Stimulated activated CD4-positive, alpha-beta T cell treated with anti-CD3 and anti-CD28 coated beads, Interleukin-12 subunit alpha, Interleukin-12 subunit beta, amount 100 ng/mL, for 48 hours (primary cell): ENCODE results near the gene ZNF853.
"Not testable (repeated sequence)": the region's sequence is repeated elsewhere in the genome, so short reads cannot be mapped to it uniquely, and the experiment has no call there.

ENCODE experiments used
- DNase-seq, 3 donors: peaks; one replicate each; pipeline ENCODE4 v3.0.0-alpha.2; 2020; ENCODE audit warnings: low read depth in 2 of 3, low spot score in 1 of 3

ZNF853 gene

DNA sequence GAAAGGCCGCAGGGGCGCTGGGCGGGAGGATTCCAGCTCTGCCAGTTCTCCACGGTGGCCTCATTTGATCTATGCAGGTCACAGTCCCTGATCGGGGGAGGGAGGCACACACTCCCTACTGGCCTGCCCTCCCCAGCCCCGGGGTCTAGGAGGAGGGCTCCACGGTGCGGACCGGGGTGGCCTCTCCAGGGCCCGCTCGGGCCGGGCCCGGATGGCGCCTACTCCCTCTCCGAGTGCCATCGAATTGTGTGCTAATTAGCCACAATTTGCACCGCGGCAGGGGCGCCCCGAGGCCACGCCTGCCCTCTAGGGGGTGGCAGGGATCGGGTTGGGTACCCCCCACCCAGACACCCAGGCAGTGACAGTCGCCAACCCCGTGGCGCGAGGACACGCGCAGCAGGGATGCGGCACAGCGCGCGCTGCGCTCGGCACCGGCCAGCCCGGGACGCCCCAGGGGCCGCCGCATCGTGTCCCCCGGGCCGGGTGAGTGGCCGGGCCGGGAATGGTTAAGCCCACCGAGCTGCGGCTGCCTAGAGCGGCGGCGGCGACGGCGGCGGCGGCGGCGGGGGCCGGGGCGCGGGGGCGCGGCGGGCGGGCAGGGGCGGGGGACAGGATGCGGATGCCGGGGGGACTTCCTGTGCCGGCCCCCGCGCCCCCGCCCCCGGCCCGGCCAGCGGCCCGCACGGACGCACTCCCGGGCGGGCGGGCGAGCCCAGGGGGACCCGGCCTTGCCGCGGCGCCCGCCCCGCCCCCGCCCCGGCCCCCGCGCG is at the start of gene ZNF853:
TSS of gene ZNF853 (plus strand) at position 658 of the 770 bp plus-strand sequence. CDS start 565 bp downstream, outside the sequence.
- DNase-seq = no peak

- DNase-seq = no peak
These were observed 49.8 kb upstream of the ZNF853 start for GRCh38 chr7:6565655-6566054.

DNA sequence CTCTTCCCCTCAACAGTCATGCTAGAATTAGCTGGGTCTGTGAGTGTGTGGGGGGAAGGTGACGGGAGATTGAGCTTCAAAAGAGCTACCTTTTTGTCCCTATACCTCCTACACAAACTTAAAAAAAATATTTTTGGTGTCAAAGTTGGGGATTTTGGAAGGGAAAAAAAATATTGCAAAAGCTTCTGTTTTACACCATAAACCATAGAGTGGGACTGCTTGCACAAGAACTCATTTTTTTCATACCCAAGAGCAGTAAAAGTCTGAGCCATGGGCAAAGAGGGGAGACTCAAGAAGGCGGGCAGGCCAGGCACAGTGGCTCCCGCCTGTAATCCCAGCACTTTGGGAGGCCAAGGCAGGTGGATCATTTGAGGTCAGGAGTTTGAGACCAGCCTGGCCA is 47.5 kb upstream of the ZNF853 start:
- DNase-seq = no peak

GRCh38 chr7:6571160-6571779 is 44.1 kb upstream of the ZNF853 start:
- no peak for DNase-seq

DNA sequence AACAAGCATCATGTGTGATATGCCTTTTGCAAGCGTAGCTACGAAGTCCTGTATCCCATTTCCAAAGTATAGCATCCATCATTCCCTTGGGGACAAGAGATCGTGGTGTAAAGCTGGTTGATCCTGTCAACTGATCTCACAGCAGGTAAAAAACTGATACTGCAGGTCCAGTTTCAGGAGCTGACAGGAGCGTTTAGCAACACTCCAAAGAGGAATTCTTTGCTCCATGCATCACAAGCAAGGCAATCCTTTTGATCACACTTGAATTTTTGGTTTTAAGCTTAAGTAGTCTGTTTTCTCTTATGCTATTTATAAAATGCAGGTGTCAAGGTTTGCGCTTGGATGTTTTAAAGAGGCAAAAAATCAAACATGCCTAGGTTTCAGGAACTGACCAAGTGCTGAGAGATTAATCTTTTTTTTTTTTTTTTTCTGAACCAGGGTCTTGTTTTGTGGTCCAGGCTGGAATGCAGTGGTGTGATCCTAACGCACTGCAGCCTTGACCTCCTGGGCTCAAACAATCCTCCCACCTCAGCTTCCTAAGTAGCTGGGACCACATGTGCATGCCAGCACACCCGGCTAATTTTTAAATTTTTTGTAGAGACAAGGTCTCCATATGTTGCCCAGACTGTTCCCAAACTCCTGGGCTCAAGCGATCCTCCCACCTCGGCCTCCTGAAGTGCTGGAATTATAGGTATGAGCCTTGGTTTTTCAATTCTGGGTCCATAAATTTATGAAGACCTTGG is 40.0 kb upstream of the ZNF853 start:
- DNase-seq = no peak

- DNase-seq = no peak
These were observed 39.2 kb upstream of the ZNF853 start for GRCh38 chr7:6576024-6576866.

DNA sequence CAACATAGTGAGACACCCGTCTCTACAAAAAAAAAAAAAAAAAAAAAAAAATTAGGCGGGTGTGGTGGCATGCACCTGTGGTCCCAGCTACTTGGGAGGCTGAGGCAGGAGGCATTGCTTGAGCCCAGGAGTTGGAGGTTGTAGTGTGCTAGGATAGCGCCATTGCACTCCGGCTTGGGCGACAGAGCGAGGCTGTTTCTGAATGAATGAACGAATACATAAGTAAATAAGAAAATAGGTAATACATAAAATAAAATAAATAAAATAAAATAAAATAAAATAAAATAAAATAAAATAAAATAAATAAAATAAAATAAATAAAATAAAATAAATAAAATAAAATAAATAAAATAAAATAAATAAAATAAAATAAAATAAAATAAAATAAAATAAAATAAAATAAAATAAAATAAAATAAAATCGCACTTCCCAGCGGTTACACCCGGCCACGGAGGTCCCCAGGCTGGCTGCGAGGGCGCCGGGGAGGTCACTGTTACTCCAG is 38.5 kb upstream of the ZNF853 start:
- not testable (repeated sequence) for DNase-seq

GRCh38 chr7:6577369-6578113 is 37.9 kb upstream of the ZNF853 start, which contains the start of gene ZDHHC4:
ZDHHC4 (plus strand) TSS chr7:6577454; CDS start chr7:6580562, 3,108 bp downstream.
- DNase-seq = peak; percentile 76 to 88 (median 80)

DNA sequence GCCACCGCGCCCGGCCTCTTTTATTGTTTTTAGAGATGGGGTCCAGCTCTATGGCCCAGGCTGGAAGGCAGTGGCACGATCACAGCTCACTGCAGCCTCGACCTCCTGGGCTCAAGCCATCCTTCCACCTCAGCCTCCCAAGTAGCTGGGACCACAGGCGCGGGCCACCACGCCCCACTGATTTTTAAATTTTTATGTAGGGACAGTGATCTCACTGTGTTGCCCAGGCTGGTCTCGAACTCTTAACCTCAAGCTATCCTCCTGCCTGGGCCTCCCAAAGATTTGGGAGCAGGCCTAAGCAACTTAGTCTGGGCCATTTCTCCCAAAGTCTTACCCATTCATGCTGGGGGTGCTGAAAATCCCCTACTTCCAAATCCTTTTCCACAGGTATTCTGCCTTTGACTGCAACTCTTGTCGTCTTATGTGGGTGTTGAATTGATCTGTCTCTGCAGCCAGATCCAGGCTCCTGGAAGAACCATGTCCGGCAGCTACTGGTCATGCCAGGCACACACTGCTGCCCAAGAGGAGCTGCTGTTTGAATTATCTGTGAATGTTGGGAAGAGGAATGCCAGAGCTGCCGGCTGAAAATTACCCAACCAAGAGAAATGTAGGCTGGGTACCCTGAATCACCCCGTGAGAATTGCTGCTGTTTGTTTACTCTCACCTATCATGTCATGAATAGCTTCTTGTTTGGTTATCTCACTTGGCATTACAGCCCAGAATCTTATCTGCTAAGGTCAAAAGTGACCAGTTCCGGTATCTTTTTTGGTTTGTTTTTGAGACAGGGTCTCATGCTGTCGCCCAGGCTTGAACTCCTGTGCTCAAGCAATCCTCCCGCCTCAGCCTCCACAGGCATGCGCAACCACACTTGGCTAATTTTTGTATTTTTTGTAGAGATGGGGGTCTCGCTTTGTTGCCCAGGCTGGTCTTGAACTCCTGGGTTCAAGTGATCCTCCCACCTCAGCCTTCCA is 37.0 kb upstream of the ZNF853 start:
- no peak for DNase-seq

GRCh38 chr7:6579446-6579845 is 36.0 kb upstream of the ZNF853 start:
- no peak for DNase-seq

- DNase-seq = not testable (repeated sequence)
These were observed 29.5 kb upstream of the ZNF853 start for GRCh38 chr7:6585746-6586432.

DNA sequence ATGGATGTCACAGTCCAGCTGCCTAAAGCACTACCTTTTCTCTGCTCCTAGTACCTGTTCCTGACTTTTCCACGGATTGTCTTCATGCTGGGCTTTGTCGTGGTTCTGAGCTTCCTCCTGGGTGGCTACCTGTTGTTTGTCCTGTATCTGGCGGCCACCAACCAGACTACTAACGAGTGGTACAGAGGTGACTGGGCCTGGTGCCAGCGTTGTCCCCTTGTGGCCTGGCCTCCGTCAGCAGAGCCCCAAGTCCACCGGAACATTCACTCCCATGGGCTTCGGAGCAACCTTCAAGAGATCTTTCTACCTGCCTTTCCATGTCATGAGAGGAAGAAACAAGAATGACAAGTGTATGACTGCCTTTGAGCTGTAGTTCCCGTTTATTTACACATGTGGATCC is 26.8 kb upstream of the ZNF853 start:
- DNase-seq = no peak

DNA sequence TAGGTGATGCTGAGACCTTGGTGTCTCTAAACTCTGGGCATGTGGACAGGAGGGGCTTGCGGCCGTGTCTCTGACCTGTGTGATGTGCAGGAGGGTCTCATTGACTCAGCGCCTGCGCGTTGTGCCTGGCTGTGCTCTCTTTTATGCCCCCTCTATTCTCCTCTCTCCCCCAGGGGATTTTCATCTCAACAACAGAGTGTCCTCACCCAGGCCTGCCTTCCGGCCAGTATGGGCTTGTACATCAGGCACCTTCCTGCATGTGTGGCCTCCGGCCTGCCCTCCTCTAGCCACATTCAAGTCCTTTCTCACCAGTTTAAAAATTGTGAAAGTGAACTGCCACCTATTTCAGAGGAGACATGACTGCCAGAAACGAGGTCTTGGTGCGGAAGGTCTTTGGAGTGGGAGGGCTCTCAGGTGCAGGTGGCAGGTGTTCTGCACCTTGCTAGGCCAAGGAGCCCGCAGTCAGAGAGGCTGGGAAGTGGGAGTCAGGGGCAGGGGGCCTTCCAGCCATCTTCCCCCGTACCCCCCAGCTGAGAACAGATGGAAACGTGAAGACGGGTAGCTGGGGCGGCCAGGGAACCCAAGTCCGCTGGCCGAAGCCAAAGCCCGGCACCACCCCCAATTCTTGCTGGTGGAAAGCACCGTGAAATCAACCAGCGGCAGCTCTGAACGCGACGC is 26.1 kb upstream of the ZNF853 start:
- DNase-seq = no peak

DNA sequence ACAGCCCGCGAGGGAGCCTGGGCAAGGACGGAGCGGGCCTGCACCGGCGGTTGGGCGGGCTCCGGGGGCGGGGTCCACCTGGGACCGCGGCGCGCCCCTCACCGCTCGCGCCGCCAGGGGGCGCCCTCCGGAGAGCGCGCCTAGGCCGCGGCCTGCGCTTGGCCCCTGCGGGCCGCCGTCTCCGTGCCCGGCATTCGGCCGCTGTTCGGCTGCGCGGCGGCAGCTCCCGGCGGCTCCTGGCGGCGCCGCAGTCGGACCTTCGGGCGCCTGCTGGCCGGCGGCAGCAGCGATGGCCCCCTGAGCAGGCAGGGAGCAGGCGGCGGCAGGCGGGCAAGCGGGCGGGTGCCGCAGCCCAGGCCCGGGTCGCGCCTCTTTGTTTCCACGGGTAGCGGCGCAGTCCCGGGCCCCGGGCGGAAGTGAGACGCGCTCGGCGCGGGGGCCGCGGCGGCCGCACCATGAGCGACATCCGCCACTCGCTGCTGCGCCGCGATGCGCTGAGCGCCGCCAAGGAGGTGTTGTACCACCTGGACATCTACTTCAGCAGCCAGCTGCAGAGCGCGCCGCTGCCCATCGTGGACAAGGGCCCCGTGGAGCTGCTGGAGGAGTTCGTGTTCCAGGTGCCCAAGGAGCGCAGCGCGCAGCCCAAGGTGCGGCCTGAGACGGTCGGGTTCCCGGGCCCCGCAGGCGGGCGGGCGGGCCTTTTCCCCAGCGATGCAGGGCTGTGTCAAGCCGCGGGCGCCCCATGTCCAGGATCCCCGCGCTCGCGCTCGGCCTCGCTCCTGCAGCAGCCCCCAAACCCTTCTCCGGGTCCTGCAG is 25.4 kb upstream of the ZNF853 start, which contains the start of gene INTS15:
TSS of gene INTS15 (plus strand) at position 193 of the 816 bp plus-strand sequence. CDS start at position 456, 263 bp downstream.
- DNase-seq = peak; percentile 57 to 79 (median 63)

GRCh38 chr7:6590645-6591110 is 24.7 kb upstream of the ZNF853 start:
- no peak for DNase-seq

DNA sequence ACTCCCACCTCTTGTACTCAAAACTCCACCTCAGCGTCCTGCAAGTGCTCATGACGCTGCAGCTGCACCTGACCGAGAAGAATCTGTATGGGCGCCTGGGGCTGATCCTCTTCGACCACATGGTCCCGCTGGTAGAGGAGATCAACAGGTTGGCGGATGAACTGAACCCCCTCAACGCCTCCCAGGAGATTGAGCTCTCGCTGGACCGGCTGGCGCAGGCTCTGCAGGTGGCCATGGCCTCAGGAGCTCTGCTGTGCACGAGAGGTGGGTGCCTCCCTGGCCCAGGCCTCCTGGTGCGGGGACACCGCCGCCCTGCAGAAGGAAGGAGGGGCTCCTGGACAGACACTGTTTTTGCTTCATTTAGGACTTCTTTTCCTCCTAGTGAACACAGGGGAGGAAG is 15.3 kb upstream of the ZNF853 start:
- no peak for DNase-seq

DNA sequence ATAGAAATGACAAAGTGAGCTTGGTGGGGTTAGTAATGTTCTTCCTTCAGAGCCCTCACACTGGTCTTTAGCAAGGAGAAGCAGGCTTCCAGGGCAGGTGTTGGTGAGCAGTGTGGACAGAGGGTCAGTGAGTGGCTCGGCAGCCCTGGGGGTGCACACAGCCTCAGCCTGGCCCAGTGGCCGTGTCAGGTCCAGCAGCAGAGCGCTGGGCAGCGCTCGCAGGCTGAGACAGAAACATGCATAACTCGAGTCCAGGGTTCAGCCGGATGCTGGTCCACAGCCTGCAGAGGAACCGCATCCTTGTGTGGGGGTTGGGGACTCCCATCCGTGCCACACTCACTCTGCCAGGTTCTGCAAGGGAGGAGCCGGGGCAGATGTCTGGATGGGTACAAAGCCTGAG is 11.0 kb upstream of the ZNF853 start:
- no peak for DNase-seq
